Stimulated activated CD8-positive, alpha-beta memory T cell treated with anti-CD3 and anti-CD28 coated beads, Interleukin-2, amount 100 ng/mL, for 1 hour (primary cell): ENCODE results near the gene C9orf152.

Source experiments
- DNase-seq, 2 donors: peaks; one replicate each; pipeline ENCODE4 v3.0.0-alpha.2; 2020; ENCODE audit warnings: low read depth in 2 of 2

Gene C9orf152

GRCh38 chr9:110183208-110184145 is 24.5 kb downstream of the C9orf152 start:
- peak in 1 of 2 donors; percentile 12 for DNase-seq

GRCh38 chr9:110180511-110181434 is 27.2 kb downstream of the C9orf152 start:
- no peak for DNase-seq

GRCh38 chr9:110179734-110180133 is 28.2 kb downstream of the C9orf152 start:
- no peak for DNase-seq

GRCh38 chr9:110178281-110178680 is 29.7 kb downstream of the C9orf152 start:
- no peak for DNase-seq

- DNase-seq: no peak
Measured at GRCh38 chr9:110175275-110175968, 32.5 kb downstream of the C9orf152 start.

GRCh38 chr9:110173322-110173642 is 34.7 kb downstream of the C9orf152 start:
- DNase-seq: no peak

- no peak for DNase-seq
Measured at GRCh38 chr9:110170357-110171257, 37.4 kb downstream of the C9orf152 start.

- no peak for DNase-seq
Measured at GRCh38 chr9:110168486-110168885, 39.5 kb downstream of the C9orf152 start.

- no peak for DNase-seq
Measured at GRCh38 chr9:110161940-110162339, 46.0 kb downstream of the C9orf152 start.

GRCh38 chr9:110160685-110161084 is 47.3 kb downstream of the C9orf152 start:
- DNase-seq: no peak

GRCh38 chr9:110160123-110160522 is 47.8 kb downstream of the C9orf152 start:
- DNase-seq: no peak

GRCh38 chr9:110157823-110158664 is 49.9 kb downstream of the C9orf152 start:
- no peak for DNase-seq

GRCh38 chr9:110156902-110157301 is 51.1 kb downstream of the C9orf152 start:
- no peak for DNase-seq

- DNase-seq: no peak
Measured at GRCh38 chr9:110156416-110156815, 51.5 kb downstream of the C9orf152 start.

GRCh38 chr9:110155751-110156150 is 52.2 kb downstream of the C9orf152 start:
- no peak for DNase-seq

- DNase-seq: no peak
Measured at GRCh38 chr9:110153431-110153830, 54.5 kb downstream of the C9orf152 start.

- DNase-seq: no peak
Measured at GRCh38 chr9:110152704-110153374, 55.1 kb downstream of the C9orf152 start.
